Suprapubic skin (tissue), 4 donors: ENCODE data around the gene DRD3.

Source experiments
- EP300 ChIP-seq: sonication (generic); formaldehyde crosslinking; IDR thresholded peaks from one replicate; pipeline ENCODE4 v1.6.1; 2017; ENCODE audit warnings: antibody characterized with exemption
- POLR2AphosphoS5 ChIP-seq, 3 donors: sonication (generic); formaldehyde crosslinking; IDR thresholded peaks; one replicate each; pipeline ENCODE4 v1.6.1; 2017; ENCODE audit warnings: antibody characterized with exemption in 3 of 3
- TF ChIP-seq, protein P1 (sequence below), 2 donors: fragments of 200-600 bp in 1 of 2; fragments of 450-650 bp in 1 of 2; sonication (generic) in 1 of 2; IDR thresholded peaks; one replicate each; pipeline ENCODE4 v1.5.1; 2016 to 2019; ENCODE audit warnings: antibody characterized with exemption in 2 of 2, mild to moderate bottlenecking in 1 of 2, moderate library complexity in 1 of 2

DNA sequence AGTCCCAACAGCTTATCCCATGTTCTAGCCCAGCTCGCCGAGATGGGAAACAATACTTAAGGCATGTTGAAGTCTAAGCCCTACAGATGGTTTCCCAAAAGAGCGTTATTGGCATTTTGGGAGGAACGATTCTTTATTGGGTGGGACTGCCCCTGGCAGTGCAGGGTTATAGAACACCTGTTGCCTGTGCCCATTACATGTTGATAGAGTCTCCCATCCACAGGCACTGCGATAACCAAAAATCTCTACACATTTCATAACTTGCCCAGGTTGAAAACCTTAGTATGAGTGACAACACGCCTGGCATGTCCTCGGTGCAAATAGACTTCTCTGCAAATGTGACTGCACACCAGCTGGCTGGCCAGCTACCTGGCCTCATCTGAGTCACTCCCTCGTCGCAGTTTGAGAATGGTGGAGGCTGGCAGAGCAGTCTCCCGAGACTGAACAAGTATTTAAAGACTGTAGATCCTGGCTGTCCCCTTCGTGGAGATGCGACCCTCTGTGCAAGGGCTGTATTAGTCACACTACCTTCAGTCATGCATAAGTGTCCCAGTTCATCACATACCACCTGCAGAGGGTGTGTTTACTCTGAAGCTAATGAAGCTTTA, 39.8 kb upstream of the DRD3 start:
- TF ChIP-seq, protein P1, sequence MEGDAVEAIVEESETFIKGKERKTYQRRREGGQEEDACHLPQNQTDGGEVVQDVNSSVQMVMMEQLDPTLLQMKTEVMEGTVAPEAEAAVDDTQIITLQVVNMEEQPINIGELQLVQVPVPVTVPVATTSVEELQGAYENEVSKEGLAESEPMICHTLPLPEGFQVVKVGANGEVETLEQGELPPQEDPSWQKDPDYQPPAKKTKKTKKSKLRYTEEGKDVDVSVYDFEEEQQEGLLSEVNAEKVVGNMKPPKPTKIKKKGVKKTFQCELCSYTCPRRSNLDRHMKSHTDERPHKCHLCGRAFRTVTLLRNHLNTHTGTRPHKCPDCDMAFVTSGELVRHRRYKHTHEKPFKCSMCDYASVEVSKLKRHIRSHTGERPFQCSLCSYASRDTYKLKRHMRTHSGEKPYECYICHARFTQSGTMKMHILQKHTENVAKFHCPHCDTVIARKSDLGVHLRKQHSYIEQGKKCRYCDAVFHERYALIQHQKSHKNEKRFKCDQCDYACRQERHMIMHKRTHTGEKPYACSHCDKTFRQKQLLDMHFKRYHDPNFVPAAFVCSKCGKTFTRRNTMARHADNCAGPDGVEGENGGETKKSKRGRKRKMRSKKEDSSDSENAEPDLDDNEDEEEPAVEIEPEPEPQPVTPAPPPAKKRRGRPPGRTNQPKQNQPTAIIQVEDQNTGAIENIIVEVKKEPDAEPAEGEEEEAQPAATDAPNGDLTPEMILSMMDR (IDR thresholded peaks at IDR 0.05), result no peak
- TF ChIP-seq EP300 (no peak), POLR2AphosphoS5 (IDR thresholded peaks at IDR 0.05) (no peak)
